ENCODE results near the gene BEST4. TPM values are rescaled to one million over a fixed set of nuclear protein-coding genes. Genes with fewer than 3 reads are reported as not detected.
"Not testable (repeated sequence)": the region's sequence is repeated elsewhere in the genome, so short reads cannot be mapped to it uniquely, and the experiment has no call there.

Gene BEST4
- total RNA-seq, 1 donor from 2014 or later: 0.25 TPM

DNA sequence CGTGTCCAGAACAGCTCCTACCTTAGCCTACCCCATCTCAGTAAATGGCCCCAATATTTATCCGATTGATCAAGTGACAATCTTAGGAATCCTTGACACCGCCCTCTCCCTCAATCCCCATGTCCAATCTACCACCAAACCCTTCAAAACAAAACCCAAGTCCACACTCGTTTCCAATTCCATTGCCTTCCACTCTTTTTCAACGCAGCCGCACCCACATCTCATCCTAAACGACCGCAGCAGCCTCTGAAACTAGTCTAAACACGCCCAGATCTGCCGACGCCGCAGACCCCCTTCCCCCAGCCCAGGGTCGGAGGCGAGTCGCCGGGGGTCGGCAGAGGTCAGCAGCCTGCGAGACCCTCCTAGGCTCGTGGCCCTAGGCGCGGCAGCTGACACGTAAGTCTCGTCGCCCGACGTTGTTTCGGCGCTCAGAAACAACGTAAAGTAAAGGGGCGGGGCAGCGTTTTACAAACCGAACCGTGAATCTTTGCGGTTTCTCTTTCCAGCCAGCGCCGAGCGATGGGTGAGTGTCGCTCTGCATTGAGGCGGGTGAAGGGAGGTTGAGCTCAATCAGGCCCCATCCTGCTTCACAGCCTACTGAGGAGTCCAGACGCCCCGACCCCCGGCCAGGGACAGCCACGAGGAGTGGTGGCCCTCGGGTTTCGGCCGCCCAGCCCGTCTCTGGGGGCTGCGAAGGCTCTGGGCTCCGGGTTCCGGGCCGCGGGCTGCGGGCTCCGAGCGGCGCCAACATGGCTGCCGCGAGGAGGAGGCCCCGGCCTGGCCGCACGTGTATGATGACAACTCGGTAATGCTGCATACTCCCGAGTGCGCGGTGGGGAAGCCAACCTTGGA lies 12.7 kb downstream of the BEST4 start, which contains the start of gene RPS8:
RPS8 (plus strand) TSS at position 463 of the 852 bp plus-strand sequence; CDS start at position 520, 57 bp downstream.
- Histone ChIP-seq H3K36me3 (ENCODE audit: control insufficient read depth, insufficient read depth, low read length) (peaks cover 1% of the 10 kb centered on the region), H3K27me3 (ENCODE audit: control insufficient read depth, insufficient read depth, low read length) (no peaks in the 10 kb centered on the region), H3K4me3 (ENCODE audit: low read depth, low read length) (peak within 1 kb of the TSS; percentile 80)
- peak; percentile 78 for DNase-seq (ENCODE audit: low read depth)
- TF ChIP-seq, protein P1, sequence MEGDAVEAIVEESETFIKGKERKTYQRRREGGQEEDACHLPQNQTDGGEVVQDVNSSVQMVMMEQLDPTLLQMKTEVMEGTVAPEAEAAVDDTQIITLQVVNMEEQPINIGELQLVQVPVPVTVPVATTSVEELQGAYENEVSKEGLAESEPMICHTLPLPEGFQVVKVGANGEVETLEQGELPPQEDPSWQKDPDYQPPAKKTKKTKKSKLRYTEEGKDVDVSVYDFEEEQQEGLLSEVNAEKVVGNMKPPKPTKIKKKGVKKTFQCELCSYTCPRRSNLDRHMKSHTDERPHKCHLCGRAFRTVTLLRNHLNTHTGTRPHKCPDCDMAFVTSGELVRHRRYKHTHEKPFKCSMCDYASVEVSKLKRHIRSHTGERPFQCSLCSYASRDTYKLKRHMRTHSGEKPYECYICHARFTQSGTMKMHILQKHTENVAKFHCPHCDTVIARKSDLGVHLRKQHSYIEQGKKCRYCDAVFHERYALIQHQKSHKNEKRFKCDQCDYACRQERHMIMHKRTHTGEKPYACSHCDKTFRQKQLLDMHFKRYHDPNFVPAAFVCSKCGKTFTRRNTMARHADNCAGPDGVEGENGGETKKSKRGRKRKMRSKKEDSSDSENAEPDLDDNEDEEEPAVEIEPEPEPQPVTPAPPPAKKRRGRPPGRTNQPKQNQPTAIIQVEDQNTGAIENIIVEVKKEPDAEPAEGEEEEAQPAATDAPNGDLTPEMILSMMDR (IDR thresholded peaks at IDR 0.05; ENCODE audit: insufficient read depth, low read length, poor library complexity, severe bottlenecking): no peak

DNA sequence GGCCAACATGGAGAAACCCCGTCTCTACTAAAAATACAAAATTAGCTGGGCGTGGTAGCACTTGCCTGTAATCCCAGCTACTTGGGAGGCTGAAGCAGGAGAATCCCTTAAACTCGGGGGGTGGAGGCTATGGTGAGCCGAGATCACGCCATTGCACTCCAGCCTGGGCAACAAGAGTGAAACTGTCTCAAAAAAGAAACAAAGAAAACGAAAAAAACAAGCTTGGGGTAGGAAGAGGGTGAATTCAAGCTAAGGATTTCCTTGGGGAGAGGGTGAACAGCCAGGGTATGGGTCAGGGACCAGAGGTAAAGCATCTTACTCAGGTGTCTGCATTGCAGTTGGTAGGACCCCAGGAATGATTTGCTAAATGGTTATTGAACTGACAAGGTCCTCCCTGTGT lies 21.5 kb downstream of the BEST4 start:
- H3K27me3 ChIP-seq (ENCODE audit: control insufficient read depth, insufficient read depth, low read length); DNase-seq (ENCODE audit: low read depth); H3K36me3 ChIP-seq (ENCODE audit: control insufficient read depth, insufficient read depth, low read length); H3K4me3 ChIP-seq (ENCODE audit: low read depth, low read length): not testable (repeated sequence)

DNA sequence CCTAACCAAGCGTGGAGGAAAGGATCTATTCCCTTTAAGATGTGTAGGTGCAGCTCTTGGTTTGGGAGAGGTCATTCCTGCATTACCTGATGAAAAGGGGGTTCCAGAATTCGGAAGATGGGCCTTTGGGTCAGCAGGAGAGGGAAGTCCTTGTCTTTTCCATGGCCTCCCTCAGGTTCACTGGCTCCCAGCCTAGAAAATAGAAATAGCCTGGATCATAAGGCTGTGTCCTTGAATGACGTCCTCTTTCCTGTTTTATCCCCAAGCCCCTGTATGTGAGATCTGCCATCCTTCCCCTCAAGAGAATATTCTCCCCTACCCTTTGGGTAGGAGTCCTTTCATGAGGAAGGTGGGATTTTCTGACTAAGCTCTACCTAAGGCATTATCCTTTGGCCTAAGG lies 27.1 kb downstream of the BEST4 start:
- no peak for DNase-seq (ENCODE audit: low read depth)
- no peaks in the 10 kb centered on the region for H3K27me3 ChIP-seq (ENCODE audit: control insufficient read depth, insufficient read depth, low read length)
- H3K4me3 ChIP-seq (ENCODE audit: low read depth, low read length): no peak overlapping the region
- TF ChIP-seq, protein P1 (IDR thresholded peaks at IDR 0.05; ENCODE audit: insufficient read depth, low read length, poor library complexity, severe bottlenecking): no peak
- peaks cover 3% of the 10 kb centered on the region for H3K36me3 ChIP-seq (ENCODE audit: control insufficient read depth, insufficient read depth, low read length)

DNA sequence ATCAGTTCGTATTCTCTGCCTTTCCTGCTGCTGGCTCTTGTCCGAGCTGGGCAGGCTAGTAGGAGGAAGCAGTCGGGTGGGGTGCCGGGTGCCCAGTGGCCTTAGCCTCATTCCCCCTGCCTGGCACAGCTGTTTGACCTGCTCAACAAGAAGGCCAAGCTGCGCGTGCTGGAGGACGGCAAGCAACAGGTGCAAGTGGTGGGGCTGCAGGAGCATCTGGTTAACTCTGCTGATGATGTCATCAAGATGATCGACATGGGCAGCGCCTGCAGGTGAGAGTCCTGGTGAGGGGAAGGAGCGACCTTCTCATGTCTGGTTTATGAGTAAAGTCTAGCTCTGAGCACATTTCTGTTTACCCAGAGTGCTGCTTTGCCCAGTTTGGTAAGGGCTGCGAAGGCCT lies 28.9 kb downstream of the BEST4 start:
- DNase-seq (ENCODE audit: low read depth): no peak
- no peaks in the 10 kb centered on the region for H3K27me3 ChIP-seq (ENCODE audit: control insufficient read depth, insufficient read depth, low read length)
- H3K36me3 ChIP-seq (ENCODE audit: control insufficient read depth, insufficient read depth, low read length): peaks cover 4% of the 10 kb centered on the region
- TF ChIP-seq, protein P1 (IDR thresholded peaks at IDR 0.05; ENCODE audit: insufficient read depth, low read length, poor library complexity, severe bottlenecking): no peak
- no peak overlapping the region for H3K4me3 ChIP-seq (ENCODE audit: low read depth, low read length)

DNA sequence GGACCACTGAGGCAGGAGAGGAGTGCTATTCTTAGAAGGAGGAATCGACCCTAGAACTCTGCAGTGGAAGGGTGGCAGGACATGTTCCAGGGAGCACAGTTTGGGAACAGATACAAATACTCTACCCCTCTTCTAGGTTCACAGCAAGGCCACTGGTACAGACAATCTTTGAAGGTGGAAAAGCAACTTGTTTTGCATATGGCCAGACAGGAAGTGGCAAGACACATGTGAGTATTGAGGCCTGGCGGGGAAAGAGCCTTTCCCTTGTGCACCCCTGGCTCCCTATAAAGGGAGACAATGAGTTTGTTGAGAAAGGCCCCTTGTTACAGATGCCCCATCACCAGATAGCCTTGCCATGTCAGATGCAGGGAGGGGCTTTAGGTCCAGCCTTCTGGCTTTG lies 30.6 kb downstream of the BEST4 start:
- Histone ChIP-seq H3K36me3 (ENCODE audit: control insufficient read depth, insufficient read depth, low read length) (peaks cover 4% of the 10 kb centered on the region), H3K27me3 (ENCODE audit: control insufficient read depth, insufficient read depth, low read length) (no peaks in the 10 kb centered on the region), H3K4me3 (ENCODE audit: low read depth, low read length) (no peak overlapping the region)
- DNase-seq (ENCODE audit: low read depth): no peak
- TF ChIP-seq, protein P1 (IDR thresholded peaks at IDR 0.05; ENCODE audit: insufficient read depth, low read length, poor library complexity, severe bottlenecking): no peak

DNA sequence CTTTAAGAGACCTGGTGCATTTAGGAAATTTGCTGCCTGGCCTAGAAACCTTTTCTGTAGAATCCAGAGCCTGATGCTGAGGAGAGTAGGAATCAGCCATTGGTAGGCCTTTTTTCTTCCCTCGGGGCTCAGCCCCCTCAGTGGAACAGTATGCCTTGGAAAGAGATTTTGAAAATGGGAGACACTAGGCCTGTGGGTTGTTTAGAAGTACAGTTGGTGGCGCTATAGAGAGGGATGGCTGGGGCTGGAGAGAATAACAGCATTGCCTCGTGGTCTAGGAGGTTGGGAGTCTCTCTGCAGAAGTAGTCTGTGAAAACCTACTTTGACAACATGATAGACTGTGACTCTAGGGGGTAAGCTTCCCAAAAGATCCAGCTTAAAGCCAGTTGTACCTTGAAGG lies 40.1 kb downstream of the BEST4 start:
- no peak for DNase-seq (ENCODE audit: low read depth)
- Histone ChIP-seq H3K27me3 (ENCODE audit: control insufficient read depth, insufficient read depth, low read length) (no peaks in the 10 kb centered on the region), H3K36me3 (ENCODE audit: control insufficient read depth, insufficient read depth, low read length) (peaks cover 1% of the 10 kb centered on the region), H3K4me3 (ENCODE audit: low read depth, low read length) (no peak overlapping the region)
- TF ChIP-seq, protein P1 (IDR thresholded peaks at IDR 0.05; ENCODE audit: insufficient read depth, low read length, poor library complexity, severe bottlenecking): no peak

All from kidney epithelial cell (primary cell).